HG03064 (cell line): ENCODE data around the gene MACROD1.

Experiments
- ATAC-seq: cut with Tn5 transposase; IDR thresholded peaks from one replicate; pipeline ENCODE4 v1.9.1; 2021; ENCODE audit warnings: low read depth; ENCODE audit not compliant: unreplicated experiment

The MACROD1 gene

DNA sequence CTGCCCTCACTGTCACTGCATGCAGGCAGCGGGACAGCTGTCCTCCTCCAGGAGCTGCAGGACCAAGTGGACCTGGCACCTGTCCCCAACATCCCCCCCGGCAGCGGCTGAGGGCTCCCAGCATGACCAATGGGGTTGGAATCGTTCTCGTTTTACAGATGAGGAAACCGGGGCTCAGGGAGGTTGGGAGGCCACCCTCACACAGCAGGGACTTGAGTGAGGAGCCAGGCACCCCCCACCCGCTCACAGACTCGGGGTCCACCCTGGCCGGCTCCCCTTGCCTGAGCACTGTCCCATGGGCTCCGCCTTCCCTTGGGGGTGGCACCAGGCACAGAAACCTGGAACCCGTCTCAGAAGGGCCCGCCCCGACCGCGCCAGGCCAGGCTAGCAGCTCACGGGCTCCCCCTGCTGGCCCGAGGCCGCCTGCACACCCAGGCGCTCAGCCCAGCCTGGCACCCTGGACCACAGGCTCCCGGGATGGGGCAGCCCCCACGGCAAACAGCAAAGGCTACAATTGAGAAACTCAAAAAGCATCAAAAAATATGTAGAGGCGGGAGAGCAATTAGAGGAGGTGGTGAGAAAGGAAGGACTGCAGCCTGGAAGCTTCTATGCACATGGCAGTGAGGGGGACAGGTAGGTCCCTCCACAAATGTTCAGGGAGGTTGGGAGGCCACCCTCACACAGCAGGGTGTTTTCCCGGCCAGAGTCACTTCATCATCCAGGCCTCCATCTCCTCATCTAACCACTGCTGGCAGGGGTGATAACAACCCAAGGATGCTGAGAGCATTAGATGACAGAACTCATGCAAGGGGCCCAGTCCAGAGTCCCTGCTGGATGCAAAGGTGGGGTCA is 12.8 kb downstream of the MACROD1 start:
- no peak for ATAC-seq

DNA sequence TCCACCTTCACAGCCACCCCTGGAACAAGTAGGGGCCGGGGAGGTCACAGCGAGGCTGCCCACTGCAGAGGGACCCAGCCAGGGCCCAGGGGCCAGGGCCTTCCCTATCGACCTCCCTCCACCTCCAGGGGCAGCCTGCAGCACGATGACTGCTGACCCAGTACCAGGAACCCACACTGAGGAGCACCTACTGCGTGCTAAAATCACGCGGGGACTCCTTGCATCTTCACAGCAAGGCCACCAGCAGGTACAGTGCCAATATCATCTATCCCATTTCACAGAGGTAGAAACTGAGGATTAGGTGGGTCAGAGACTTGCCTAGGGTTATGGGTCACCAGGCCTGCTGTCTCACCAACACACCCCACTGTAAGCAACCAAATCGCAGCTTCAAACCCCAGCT is 14.6 kb downstream of the MACROD1 start:
- ATAC-seq = no peak

GRCh38 chr11:64150481-64151239 is 15.3 kb downstream of the MACROD1 start:
- no peak for ATAC-seq

DNA sequence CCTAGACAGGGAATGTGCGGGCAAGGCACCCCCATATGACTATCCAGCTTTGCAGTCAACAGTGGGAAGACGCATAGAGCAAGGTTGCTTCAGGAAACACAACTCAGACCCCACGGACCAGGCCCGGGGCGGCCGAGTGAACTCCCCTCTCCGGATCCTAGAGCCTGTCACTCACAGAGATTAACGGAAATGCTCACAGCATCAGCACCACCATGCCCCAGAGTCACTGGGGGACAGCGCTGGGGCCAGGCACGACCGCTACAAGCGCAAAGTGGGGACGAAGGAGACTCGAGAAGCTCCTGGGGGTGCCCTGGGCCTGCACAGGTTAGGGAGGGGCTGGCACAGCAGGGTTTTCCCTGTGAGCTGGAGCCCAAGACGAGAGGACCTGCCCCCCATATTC is 15.9 kb downstream of the MACROD1 start:
- ATAC-seq = no peak

- ATAC-seq = no peak
These were observed 16.8 kb downstream of the MACROD1 start for GRCh38 chr11:64148917-64149617.

- ATAC-seq = no peak
These were observed 17.5 kb downstream of the MACROD1 start for GRCh38 chr11:64148226-64148916.

GRCh38 chr11:64146036-64146955 is 19.6 kb downstream of the MACROD1 start:
- no peak for ATAC-seq

- ATAC-seq = no peak
These were observed 21.1 kb downstream of the MACROD1 start for GRCh38 chr11:64144587-64145472.

DNA sequence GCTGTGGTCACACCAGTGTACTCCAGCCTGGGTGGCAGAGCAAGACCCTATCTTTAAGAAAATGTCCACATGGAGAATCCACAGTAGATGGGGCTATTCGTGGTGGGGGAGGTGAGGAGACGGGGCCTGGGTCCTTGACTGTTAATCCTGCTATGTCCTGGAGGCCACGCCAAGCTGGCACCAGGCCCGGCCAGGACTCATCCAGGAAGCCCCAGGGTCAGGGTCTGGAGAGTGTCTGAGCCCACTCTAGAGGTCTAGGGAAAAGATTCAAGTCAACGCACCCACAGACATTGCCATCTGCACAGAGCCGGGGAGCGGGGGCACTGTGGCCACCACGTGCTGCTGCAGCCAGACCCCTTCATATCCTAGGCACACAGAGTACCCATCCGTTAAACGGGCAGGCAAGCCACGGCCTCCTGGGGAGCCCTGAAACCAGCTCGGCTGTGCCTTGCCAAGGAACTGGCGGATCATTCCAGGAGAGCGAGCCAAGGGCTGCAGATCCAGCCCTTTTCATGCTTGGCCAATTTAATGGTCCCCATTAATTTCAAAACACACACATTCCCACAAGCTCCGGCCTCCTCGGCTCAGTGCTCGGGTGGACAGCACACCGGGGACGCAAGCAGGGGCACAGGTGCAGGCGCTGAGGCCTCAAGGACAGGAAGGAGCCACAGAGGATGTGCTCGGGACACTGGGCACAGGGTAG is 24.7 kb downstream of the MACROD1 start:
- ATAC-seq = no peak

DNA sequence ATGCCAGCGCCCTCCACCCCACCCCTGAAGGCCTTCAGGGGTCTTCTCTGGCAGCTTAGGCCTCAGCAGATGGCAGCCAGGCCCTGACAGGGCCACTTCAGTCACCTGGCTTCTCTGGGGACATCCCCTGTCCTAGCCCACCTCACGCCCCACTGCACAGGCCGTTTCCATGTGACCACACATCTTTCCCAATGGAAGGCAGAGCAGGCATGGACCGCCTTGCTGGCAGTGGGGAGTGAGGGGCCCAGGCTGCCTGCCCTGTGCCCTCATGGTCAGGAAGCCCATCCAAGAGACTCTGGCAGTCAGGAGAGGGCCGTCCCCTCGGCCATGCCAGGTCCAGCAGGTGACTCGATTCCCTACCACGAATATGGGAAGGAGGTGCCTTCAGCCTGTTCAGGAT is 25.8 kb downstream of the MACROD1 start:
- no peak for ATAC-seq

GRCh38 chr11:64139049-64139448 is 26.9 kb downstream of the MACROD1 start:
- ATAC-seq = no peak

DNA sequence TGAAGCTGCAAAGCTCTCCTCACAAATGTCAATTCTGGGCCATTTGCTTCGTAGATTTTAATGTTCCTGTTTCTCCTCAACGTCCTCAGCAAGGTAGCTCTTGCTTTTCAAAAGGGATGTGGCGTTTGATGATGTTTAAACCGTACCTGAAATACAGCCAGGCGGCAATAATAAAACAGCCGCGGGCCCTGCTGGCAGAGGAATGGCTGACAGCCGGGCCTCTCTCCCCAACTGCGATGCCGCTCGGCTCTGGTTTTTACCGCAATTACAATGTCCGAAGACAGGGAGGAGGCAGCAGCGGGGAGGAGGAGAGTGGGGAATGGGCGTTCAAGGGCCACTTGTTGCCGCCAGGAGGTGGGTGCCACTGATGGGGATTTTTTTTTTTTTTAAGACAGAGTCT is 27.5 kb downstream of the MACROD1 start:
- no peak for ATAC-seq

DNA sequence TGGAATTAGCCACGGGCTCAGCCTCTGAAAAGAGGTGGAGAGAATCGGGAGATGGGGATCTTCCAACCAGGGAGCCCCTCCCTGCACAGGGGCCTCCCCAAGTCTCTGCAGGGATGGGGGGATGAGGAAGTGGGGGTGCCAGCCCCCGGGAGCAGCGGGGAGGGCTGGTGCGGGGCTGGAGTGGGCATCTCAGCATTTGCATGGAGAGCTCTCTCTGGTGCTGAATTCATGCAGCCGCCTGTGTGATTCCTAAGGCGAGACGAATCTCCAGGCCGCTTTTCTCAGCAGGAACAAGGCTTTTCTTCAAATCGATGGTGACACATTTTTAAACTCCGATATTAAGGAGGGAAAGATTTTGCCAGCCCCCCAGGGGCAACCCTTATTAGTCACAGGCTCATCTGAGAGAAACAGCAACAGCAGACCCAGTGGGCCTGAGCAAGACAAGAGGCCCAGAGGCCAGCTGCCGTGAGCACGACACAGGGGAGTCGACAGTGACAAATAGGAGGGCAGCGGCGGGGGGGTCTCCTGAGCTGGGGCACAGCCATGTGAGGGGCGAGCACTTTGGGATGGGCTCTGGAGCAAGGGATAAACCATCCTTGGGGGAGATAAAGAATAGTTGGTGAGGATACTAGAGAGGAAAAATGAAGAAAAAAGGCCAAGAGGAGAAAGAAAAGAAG is 29.0 kb downstream of the MACROD1 start:
- no peak for ATAC-seq

GRCh38 chr11:64135711-64136110 is 30.2 kb downstream of the MACROD1 start:
- ATAC-seq = no peak

DNA sequence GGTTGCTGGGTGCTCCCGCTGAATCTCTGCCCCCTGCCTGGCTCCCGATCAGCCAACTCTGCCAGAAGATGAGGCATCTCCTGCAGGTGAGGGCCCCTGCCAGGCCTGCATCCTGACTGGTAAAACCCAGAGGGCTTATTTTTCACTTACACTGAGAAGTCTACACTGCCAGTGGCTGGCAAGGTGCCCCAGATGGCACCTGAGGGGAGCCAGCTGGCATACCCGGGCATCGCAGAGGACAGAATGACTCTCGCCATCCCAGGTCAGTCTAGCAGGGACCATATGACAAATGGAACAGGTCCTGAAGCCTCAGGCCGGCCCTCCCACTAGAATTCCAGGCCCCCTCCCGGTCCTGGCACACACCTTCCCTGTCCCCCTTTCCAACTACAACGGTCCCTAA is 30.9 kb downstream of the MACROD1 start:
- no peak for ATAC-seq

- no peak for ATAC-seq
These were observed 32.8 kb downstream of the MACROD1 start for GRCh38 chr11:64132982-64133705.
